Loucy (cell line): ENCODE measurements around the gene TTLL5.
A peak's percentile ranks its signal among the peaks of the same experiment; 100 is the strongest.

Experiments
- EZH2phosphoT487 ChIP-seq: fragments of 200-600 bp; IDR thresholded peaks from 2 replicates; pipeline ENCODE4 v1.6.1; 2018; ENCODE audit warnings: antibody characterized with exemption, mild to moderate bottlenecking, moderate library complexity, borderline replicate concordance
- TF ChIP-seq, protein P1 (sequence below): fragments of 200-600 bp; sonication (generic); conservative IDR thresholded peaks from 2 replicates; pipeline ENCODE4 v1.5.1; 2014; ENCODE audit warnings: mild to moderate bottlenecking, antibody characterized with exemption, low read length

DNA sequence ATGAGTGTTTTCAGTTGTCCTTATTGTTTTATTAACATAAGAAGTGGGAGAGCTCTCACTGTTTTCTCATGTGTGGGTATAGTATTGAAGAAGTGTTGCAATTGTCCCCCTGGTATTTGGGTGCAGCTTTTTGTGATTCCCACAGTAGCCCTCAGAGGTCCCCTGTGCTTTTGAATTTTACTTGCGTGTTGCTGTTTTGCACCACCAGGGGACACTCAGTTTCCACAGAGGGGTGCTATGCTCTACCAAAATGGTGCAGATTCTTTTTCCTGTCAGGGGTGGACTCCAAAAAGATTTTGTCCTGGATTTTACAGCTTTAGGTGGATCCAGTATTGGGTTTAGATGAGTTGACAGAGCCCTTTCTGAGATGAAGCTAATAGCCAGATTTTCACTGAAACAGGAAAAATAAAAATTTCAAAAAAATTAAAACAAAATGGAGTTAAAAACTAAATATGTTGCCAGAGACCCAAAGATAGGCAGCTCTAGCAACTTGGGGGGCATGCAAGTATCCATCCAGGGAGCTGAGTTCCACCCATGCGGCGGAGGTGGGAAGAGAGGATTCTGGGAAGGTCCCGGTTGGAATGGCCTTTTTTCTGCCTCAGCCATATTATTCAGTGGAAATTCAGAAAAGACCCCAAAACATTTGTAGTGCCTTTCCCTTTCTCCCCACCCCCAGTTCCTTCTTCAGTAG lies 50.2 kb downstream of the TTLL5 start:
- TF ChIP-seq, protein P1, sequence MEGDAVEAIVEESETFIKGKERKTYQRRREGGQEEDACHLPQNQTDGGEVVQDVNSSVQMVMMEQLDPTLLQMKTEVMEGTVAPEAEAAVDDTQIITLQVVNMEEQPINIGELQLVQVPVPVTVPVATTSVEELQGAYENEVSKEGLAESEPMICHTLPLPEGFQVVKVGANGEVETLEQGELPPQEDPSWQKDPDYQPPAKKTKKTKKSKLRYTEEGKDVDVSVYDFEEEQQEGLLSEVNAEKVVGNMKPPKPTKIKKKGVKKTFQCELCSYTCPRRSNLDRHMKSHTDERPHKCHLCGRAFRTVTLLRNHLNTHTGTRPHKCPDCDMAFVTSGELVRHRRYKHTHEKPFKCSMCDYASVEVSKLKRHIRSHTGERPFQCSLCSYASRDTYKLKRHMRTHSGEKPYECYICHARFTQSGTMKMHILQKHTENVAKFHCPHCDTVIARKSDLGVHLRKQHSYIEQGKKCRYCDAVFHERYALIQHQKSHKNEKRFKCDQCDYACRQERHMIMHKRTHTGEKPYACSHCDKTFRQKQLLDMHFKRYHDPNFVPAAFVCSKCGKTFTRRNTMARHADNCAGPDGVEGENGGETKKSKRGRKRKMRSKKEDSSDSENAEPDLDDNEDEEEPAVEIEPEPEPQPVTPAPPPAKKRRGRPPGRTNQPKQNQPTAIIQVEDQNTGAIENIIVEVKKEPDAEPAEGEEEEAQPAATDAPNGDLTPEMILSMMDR: peak; percentile 91
- TF ChIP-seq EZH2phosphoT487: no peak
